HepG2 (cell line): ENCODE data around the gene ZMIZ1. TPM values are rescaled to one million over a fixed set of nuclear protein-coding genes. Genes with fewer than 3 reads are reported as not detected.

Experiments used
- HNF1B ChIP-seq: sonication (generic); formaldehyde crosslinking; IDR thresholded peaks from 2 replicates; pipeline ENCODE4 v1.5.1; 2020; ENCODE audit warnings: mild to moderate bottlenecking, moderate library complexity, missing genetic modification reagents
- JUN ChIP-seq: sonication (generic); formaldehyde crosslinking; IDR thresholded peaks from 2 replicates; pipeline ENCODE4 v1.4.0; 2020; ENCODE audit warnings: mild to moderate bottlenecking, missing genetic modification reagents
- JUND ChIP-seq: sonication (generic); formaldehyde crosslinking; IDR thresholded peaks from 2 replicates; pipeline ENCODE4 v1.8.0; 2022; ENCODE audit warnings: mild to moderate bottlenecking, missing genetic modification reagents
- KLF6 ChIP-seq: IDR thresholded peaks from 2 replicates; pipeline ENCODE4 v1.8.0; 2016; ENCODE audit warnings: missing biosample characterization, missing genetic modification reagents
- KMT2A ChIP-seq: sonication (generic); formaldehyde crosslinking; IDR thresholded peaks from 2 replicates; pipeline ENCODE4 v1.4.0; 2020; ENCODE audit warnings: missing genetic modification reagents
- MAFF ChIP-seq: IDR thresholded peaks from 2 replicates; pipeline ENCODE4 v1.6.1; 2011; ENCODE audit warnings: low read depth, low read length, improper control_type of control experiment
- MED8 ChIP-seq: sonication (generic); formaldehyde crosslinking; IDR thresholded peaks from 2 replicates; pipeline ENCODE4 v1.8.1; 2023; ENCODE audit warnings: mild to moderate bottlenecking, missing genetic modification reagents; ENCODE audit not compliant: insufficient replicate concordance
- MIER2 ChIP-seq: IDR thresholded peaks from 2 replicates; pipeline ENCODE4 v1.6.1; 2016; ENCODE audit warnings: missing biosample characterization, missing genetic modification reagents
- MIER3 ChIP-seq: IDR thresholded peaks from 2 replicates; pipeline ENCODE4 v1.6.1; 2016; ENCODE audit warnings: missing compliant biosample characterization, borderline replicate concordance
- POGZ ChIP-seq: sonication (generic); formaldehyde crosslinking; IDR thresholded peaks from 2 replicates; pipeline ENCODE4 v1.4.0; 2020; ENCODE audit warnings: mild to moderate bottlenecking, missing genetic modification reagents
- RXRB ChIP-seq: IDR thresholded peaks from 2 replicates; pipeline ENCODE4 v1.6.1; 2016; ENCODE audit warnings: borderline replicate concordance, missing genetic modification reagents, missing compliant biosample characterization
- SAFB2 ChIP-seq: sonication (generic); formaldehyde crosslinking; IDR thresholded peaks from 2 replicates; pipeline ENCODE4 v1.5.1; 2020; ENCODE audit warnings: missing genetic modification reagents, low read depth, mild to moderate bottlenecking, borderline replicate concordance
- SNAI1 ChIP-seq: sonication (generic); formaldehyde crosslinking; IDR thresholded peaks from 2 replicates; pipeline ENCODE4 v1.5.0; 2020; ENCODE audit warnings: mild to moderate bottlenecking, missing genetic modification reagents, borderline replicate concordance
- TCF7L2 ChIP-seq: IDR thresholded peaks from 2 replicates; pipeline ENCODE4 v1.6.1; 2011; ENCODE audit warnings: mild to moderate bottlenecking, low read depth, low read length, moderate library complexity
- TRIM22 ChIP-seq: fragments of 450-650 bp; IDR thresholded peaks from 2 replicates; pipeline ENCODE4 v1.6.1; 2017
- XBP1 ChIP-seq: sonication (generic); formaldehyde crosslinking; IDR thresholded peaks from 2 replicates; pipeline ENCODE4 v1.5.0; 2020; ENCODE audit warnings: missing genetic modification reagents
- ZBTB14 ChIP-seq: sonication (generic); formaldehyde crosslinking; IDR thresholded peaks from 2 replicates; pipeline ENCODE4 v1.4.0; 2020; ENCODE audit warnings: missing genetic modification reagents
- polyA plus RNA-seq, 8 experiments: library from polyadenylated mRNA; depleted of rRNA in 3 of 8; stranded (reverse) in 7 of 8; unstranded in 1 of 8; fragments of >200 nt; fragmentation: Illumina TruSeq in 4 of 8; extraction: Trizol in 4 of 8; gene quantifications; 2 replicates each; pipeline versions ENCODE4 v1.2.1 to v1.2.3, GENCODE V29; 2011 to 2016; ENCODE audit warnings: low read depth in 4 of 8, missing spikeins in 1 of 8, mixed read lengths in 1 of 8; ENCODE audit not compliant: insufficient read depth in 1 of 8
- total RNA-seq, 5 experiments: library from RNA; depleted of rRNA; stranded (reverse); fragments of >200 nt; fragmentation: Illumina TruSeq; extraction: Trizol; gene quantifications; 2 replicates each; pipeline ENCODE4 v1.2.3, GENCODE V29; 2016; ENCODE audit warnings: low read depth in 1 of 5
- TF ChIP-seq, protein P1 (sequence below): sonication (generic); formaldehyde crosslinking; IDR thresholded peaks from 2 replicates; pipeline ENCODE4 v1.5.0; 2020; ENCODE audit warnings: mild to moderate bottlenecking, missing genetic modification reagents
- TF ChIP-seq, protein P2 (sequence below): sonication (generic); formaldehyde crosslinking; IDR thresholded peaks from 2 replicates; pipeline ENCODE4; 2020; ENCODE audit warnings: missing genetic modification reagents, mild to moderate bottlenecking, borderline replicate concordance

Gene ZMIZ1
- total and polyA plus RNA-seq, 2 of the 13 experiments (the other 11 are each of a cell fraction or from before 2014, with no cell fraction given) = 5.3 to 10.2 TPM

GRCh38 chr10:79176949-79177602, 108.3 kb downstream of the ZMIZ1 start (continued):
- TF ChIP-seq XBP1 (CRISPR knock-in tag) (no peak), SNAI1 (CRISPR knock-in tag) (no peak), JUN (CRISPR knock-in tag) (no peak), TRIM22 (no peak), RXRB (CRISPR knock-in tag) (peak; percentile 84; the same call in 1 of the 2 replicates), MAFF (no peak), MIER2 (no peak), HNF1B (CRISPR knock-in tag) (peak; percentile 93), MIER3 (CRISPR knock-in tag) (0 out of 2 replicates have a peak, but pooled peaks have one; percentile 17), KLF6 (CRISPR knock-in tag) (no peak), POGZ (CRISPR knock-in tag) (no peak), MED8 (CRISPR knock-in tag) (peak; percentile 19), TCF7L2 (no peak), ZBTB14 (no peak), KMT2A (peak; percentile 53; the same call in 1 of the 2 replicates), SAFB2 (CRISPR knock-in tag) (0 out of 2 replicates have a peak, but pooled peaks have one; percentile 44), JUND (CRISPR knock-in tag) (peak; percentile 38; the same call in 1 of the 2 replicates)
- TF ChIP-seq, protein P1, sequence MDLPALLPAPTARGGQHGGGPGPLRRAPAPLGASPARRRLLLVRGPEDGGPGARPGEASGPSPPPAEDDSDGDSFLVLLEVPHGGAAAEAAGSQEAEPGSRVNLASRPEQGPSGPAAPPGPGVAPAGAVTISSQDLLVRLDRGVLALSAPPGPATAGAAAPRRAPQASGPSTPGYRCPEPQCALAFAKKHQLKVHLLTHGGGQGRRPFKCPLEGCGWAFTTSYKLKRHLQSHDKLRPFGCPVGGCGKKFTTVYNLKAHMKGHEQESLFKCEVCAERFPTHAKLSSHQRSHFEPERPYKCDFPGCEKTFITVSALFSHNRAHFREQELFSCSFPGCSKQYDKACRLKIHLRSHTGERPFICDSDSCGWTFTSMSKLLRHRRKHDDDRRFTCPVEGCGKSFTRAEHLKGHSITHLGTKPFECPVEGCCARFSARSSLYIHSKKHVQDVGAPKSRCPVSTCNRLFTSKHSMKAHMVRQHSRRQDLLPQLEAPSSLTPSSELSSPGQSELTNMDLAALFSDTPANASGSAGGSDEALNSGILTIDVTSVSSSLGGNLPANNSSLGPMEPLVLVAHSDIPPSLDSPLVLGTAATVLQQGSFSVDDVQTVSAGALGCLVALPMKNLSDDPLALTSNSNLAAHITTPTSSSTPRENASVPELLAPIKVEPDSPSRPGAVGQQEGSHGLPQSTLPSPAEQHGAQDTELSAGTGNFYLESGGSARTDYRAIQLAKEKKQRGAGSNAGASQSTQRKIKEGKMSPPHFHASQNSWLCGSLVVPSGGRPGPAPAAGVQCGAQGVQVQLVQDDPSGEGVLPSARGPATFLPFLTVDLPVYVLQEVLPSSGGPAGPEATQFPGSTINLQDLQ (CRISPR knock-in tag) = no peak
- TF ChIP-seq, protein P2, sequence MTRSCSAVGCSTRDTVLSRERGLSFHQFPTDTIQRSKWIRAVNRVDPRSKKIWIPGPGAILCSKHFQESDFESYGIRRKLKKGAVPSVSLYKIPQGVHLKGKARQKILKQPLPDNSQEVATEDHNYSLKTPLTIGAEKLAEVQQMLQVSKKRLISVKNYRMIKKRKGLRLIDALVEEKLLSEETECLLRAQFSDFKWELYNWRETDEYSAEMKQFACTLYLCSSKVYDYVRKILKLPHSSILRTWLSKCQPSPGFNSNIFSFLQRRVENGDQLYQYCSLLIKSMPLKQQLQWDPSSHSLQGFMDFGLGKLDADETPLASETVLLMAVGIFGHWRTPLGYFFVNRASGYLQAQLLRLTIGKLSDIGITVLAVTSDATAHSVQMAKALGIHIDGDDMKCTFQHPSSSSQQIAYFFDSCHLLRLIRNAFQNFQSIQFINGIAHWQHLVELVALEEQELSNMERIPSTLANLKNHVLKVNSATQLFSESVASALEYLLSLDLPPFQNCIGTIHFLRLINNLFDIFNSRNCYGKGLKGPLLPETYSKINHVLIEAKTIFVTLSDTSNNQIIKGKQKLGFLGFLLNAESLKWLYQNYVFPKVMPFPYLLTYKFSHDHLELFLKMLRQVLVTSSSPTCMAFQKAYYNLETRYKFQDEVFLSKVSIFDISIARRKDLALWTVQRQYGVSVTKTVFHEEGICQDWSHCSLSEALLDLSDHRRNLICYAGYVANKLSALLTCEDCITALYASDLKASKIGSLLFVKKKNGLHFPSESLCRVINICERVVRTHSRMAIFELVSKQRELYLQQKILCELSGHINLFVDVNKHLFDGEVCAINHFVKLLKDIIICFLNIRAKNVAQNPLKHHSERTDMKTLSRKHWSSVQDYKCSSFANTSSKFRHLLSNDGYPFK = peak; percentile 36; the same call in 1 of the 2 replicates
